ENCODE results near the gene KCND3. TPM values are rescaled to one million over a fixed set of nuclear protein-coding genes. Genes with fewer than 3 reads are reported as not detected.

The KCND3 gene
- under 0.01 TPM in 2 replicates for total RNA-seq

DNA sequence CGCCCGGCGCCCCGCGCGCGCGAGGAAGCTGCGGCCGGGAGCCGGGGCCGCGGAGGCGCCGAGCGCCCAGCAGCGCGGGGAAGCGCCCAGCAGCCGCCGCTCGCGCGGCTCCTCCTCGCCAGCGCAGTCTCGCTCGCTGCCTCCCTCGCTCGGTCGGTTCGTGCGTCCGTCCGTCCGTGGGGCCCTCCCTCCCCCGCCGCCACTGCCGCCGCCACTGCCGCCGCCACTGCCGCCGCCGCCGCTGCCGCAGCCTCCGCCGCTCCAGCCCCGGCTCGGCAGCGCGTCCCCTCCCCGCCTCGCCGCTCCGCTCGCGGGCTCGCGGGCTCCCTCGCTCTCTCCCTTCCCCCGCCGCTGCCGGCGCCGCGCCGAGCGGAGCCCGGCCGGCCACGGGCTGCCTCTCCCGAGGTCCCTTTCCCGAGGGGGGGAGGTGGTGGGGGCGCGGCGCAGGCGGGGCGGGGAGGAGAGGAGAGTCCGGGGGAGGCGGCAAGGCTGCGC is at the start of gene KCND3:
Gene KCND3 (minus strand): TSS at position 138 of the 495 bp plus-strand sequence.
- TF ChIP-seq, protein P1, sequence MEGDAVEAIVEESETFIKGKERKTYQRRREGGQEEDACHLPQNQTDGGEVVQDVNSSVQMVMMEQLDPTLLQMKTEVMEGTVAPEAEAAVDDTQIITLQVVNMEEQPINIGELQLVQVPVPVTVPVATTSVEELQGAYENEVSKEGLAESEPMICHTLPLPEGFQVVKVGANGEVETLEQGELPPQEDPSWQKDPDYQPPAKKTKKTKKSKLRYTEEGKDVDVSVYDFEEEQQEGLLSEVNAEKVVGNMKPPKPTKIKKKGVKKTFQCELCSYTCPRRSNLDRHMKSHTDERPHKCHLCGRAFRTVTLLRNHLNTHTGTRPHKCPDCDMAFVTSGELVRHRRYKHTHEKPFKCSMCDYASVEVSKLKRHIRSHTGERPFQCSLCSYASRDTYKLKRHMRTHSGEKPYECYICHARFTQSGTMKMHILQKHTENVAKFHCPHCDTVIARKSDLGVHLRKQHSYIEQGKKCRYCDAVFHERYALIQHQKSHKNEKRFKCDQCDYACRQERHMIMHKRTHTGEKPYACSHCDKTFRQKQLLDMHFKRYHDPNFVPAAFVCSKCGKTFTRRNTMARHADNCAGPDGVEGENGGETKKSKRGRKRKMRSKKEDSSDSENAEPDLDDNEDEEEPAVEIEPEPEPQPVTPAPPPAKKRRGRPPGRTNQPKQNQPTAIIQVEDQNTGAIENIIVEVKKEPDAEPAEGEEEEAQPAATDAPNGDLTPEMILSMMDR (IDR thresholded peaks at IDR 0.05; ENCODE audit: insufficient read depth, low read length, poor library complexity, severe bottlenecking), result no peak
- H3K36me3 ChIP-seq (ENCODE audit: control insufficient read depth, insufficient read depth, low read length), result no peaks in the 10 kb centered on the region
- peak within 1 kb of the TSS; percentile 22 for H3K4me3 ChIP-seq (ENCODE audit: low read depth, low read length)
- DNase-seq (ENCODE audit: low read depth), result no peak
- peaks cover 55% of the 10 kb centered on the region for H3K27me3 ChIP-seq (ENCODE audit: control insufficient read depth, insufficient read depth, low read length)

DNA sequence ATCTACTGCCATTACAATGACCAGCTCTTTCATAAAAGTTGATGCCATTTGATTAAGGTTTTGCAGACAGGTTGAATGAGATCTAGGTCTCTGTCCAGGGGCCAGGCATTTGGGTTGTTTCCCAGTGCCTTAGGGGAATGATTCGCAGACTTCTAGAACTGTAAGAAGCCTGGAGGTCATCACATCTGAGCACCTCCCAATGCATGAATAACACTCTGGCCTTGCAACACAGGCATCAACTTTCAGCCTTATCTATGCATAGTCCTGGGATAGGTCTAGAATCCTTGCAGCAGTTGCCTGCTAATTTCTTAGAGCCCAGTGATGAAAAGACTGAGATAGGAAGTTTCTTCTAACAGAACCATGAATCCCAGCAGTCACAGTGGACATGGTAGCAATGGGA is 44.8 kb upstream of the KCND3 start:
- Histone ChIP-seq H3K4me3 (ENCODE audit: low read depth, low read length) (no peak overlapping the region), H3K36me3 (ENCODE audit: control insufficient read depth, insufficient read depth, low read length) (no peaks in the 10 kb centered on the region), H3K27me3 (ENCODE audit: control insufficient read depth, insufficient read depth, low read length) (no peaks in the 10 kb centered on the region)
- TF ChIP-seq, protein P1 (IDR thresholded peaks at IDR 0.05; ENCODE audit: insufficient read depth, low read length, poor library complexity, severe bottlenecking), result no peak
- DNase-seq (ENCODE audit: low read depth), result no peak

DNA sequence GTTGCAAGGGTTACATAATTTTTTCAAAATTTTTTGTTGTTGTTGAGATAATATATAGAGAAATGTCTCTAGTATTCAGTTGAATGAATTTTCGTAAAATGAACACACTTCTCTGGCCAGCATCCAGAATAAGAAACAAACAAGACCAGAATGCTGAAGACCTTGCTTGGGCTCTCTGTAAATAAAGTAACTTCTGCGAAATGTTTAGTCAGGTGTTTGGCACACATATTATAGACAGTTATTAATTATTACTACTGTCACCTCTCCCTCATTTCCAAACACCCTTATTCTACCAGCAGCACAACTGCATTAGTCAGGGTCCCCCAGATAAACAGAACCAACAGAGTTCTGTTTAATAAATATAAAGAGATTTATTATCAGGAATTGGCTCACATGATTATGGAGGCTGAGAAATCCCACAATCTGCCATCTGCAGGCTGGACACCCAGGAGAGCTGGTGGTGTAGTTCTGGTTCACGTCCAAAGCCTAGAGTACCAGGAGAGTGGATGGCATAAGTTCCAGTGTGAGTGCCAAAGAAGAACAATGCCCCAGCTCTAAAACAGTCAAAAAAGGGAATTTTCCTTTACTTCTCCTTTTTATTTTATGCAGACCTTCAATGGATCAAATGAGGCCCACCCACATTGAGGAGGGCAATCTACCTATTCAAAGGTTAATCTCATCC is 44.1 kb upstream of the KCND3 start:
- TF ChIP-seq, protein P1 (IDR thresholded peaks at IDR 0.05; ENCODE audit: insufficient read depth, low read length, poor library complexity, severe bottlenecking), result no peak
- H3K36me3 ChIP-seq (ENCODE audit: control insufficient read depth, insufficient read depth, low read length), result no peaks in the 10 kb centered on the region
- no peaks in the 10 kb centered on the region for H3K27me3 ChIP-seq (ENCODE audit: control insufficient read depth, insufficient read depth, low read length)
- DNase-seq (ENCODE audit: low read depth), result no peak
- H3K4me3 ChIP-seq (ENCODE audit: low read depth, low read length), result no peak overlapping the region

DNA sequence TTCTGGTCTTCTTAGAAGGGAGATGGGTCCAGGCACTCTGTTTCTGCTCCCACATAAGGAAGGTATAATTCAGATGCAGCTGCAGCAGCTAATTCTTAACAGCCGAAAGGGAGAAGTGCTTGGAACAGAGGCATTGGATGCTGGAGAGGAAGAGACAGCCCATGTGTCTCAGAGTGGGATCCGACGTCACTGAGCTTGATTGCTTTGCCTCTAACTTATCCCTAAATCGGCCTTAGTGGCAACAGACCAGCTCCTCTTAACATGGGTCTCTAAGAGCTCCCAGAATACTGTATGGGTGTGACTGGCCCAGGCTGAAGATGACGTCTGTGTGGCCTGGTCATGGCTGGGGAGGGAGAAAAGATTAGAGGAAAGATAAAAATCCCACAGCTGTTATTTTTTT is 40.7 kb upstream of the KCND3 start:
- TF ChIP-seq, protein P1 (IDR thresholded peaks at IDR 0.05; ENCODE audit: insufficient read depth, low read length, poor library complexity, severe bottlenecking), result no peak
- H3K27me3 ChIP-seq (ENCODE audit: control insufficient read depth, insufficient read depth, low read length), result no peaks in the 10 kb centered on the region
- no peaks in the 10 kb centered on the region for H3K36me3 ChIP-seq (ENCODE audit: control insufficient read depth, insufficient read depth, low read length)

DNA sequence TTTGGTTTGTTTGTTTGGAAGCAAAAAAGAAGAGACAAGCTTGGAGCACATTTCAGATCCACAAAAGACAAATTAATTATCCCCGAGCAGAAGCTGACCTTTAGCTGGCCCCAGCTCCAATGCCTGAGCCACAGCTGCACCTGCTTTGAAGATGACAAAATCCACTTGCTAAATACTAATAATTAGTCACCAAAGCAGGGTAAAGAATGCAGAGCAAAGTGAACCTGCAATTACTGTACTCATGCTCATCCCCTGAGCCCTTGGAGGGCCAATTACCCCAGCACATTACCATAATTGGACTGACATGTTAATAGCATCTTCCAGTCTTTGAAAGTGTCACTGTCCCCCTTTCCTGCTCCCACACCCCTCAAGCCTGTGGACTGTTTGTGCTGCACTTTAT is 38.2 kb upstream of the KCND3 start:
- H3K27me3 ChIP-seq (ENCODE audit: control insufficient read depth, insufficient read depth, low read length), result no peaks in the 10 kb centered on the region

More for the DNA sequence above, 40.7 kb upstream of the KCND3 start:
- no peak overlapping the region for H3K4me3 ChIP-seq (ENCODE audit: low read depth, low read length)
- no peak for DNase-seq (ENCODE audit: low read depth)

More for the DNA sequence above, 38.2 kb upstream of the KCND3 start:
- TF ChIP-seq, protein P1 (IDR thresholded peaks at IDR 0.05; ENCODE audit: insufficient read depth, low read length, poor library complexity, severe bottlenecking), result no peak
- DNase-seq (ENCODE audit: low read depth), result no peak
- H3K4me3 ChIP-seq (ENCODE audit: low read depth, low read length), result no peak overlapping the region
- H3K36me3 ChIP-seq (ENCODE audit: control insufficient read depth, insufficient read depth, low read length), result no peaks in the 10 kb centered on the region

Measured in kidney epithelial cell (primary cell).